ENCODE results near the gene UBE2A. TPM values are rescaled to one million over a fixed set of nuclear protein-coding genes. Genes with fewer than 3 reads are reported as not detected.

UBE2A gene
- total RNA-seq: 10 to 100 TPM; 42.5 to 62.6 TPM

DNA sequence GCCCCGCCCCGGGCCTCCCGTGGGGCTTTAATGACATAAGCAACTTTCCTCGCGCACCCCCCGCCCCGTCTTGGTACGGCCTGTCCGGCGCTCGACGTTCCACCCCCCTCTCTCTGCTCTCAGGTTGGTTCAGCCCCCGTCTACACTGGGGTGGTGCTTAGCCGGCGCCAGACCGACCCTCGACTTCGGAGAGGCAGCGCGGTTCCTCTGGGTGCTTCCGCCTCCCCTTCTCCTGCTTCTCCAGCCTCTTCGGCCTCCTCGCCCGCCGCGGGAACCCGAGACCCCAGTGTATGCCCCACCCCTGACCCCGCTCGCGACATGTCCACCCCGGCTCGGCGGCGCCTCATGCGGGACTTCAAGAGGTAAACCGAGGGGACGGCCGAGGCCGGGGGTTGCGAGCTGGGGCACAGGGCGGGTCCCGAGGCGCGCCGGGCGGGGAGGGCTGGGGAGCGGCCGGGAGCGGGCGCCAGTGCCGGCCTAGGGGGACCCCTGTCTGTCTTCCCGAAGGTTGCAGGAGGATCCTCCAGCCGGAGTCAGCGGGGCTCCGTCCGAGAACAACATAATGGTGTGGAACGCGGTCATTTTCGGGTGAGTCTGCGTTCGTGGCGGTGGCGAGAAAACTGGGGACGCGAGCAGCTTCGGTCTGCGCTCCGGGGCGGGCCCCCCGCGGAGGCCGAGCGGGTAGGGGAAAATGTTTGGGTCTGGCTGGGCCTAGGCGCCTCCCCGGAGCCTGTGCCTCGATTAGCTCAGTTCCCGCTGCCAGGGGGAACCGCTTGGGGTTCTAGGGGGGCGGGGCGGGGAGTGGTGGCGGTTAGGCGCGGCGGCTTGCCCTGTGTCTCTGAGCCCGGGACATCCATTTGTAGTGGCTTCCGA lies at the start of gene UBE2A:
Gene UBE2A, plus strand, starts transcription at position 170 of the 873 bp plus-strand sequence. Its CDS starts 149 bp downstream, at position 319.
- H3K9me3 Mint-ChIP-seq: no peaks in the 10 kb centered on the region
- no peaks in the 10 kb centered on the region for H3K4me1 Mint-ChIP-seq
- H3K36me3 Mint-ChIP-seq (ENCODE audit: low read depth): peaks cover 26% of the 10 kb centered on the region
- H3K27me3 Mint-ChIP-seq: no peaks in the 10 kb centered on the region
- ATAC-seq (replicated peaks): peak; percentile 94
- H3K4me3 Mint-ChIP-seq: peak within 1 kb of the TSS; percentile 85
- peak within 1 kb of the TSS; percentile 88 for H3K27ac Mint-ChIP-seq

DNA sequence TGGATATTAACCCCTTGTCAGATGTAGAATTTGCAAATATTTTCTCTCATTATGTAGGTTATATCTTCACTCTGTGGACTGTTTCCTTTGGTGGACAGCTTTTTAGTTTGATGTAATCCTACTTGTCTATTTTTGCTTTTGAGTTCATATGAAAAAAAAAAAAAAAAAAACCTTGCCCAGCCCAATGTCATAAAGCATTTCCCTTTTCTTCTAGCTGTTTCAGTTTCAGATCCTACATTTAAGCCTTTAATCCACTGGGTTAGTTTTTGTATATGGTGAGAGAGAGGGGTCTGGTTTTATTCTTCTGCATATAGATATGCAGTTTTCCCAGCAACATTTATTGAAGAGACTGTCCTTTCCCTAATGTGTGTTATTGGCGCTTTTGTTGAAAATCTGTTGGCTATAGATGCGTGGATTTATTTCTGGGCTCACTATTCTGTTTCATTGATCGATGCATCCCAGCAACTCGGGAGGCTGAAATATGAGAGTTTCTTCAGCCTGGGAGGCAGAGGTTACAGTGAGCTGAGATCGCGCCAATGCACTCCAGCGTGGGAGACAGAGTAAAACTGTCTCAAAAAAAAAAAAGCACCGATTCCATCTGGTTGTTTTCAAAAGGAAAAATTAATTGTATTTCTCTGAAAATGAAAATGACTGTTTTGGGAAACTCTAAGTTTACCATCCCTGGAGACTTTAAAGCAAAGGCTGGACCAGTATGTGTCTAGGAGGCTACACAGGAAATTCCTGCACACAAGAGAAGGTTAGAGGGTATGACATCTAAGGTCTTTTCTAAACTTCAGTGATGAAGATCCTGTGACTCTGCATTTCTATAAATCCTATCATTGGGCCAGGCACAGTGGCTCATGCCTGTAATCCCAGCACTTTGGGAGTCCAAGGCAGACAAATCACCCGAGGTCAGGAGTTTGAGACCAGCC lies 44.8 kb upstream of the UBE2A start:
- no peaks in the 10 kb centered on the region for H3K4me1 Mint-ChIP-seq
- no peaks in the 10 kb centered on the region for H3K27me3 Mint-ChIP-seq
- no peak overlapping the region for H3K4me3 Mint-ChIP-seq
- no peaks in the 10 kb centered on the region for H3K36me3 Mint-ChIP-seq (ENCODE audit: low read depth)
- no peak for ATAC-seq (replicated peaks)
- no peaks in the 10 kb centered on the region for H3K9me3 Mint-ChIP-seq
- no peak overlapping the region for H3K27ac Mint-ChIP-seq

- no peaks in the 10 kb centered on the region for H3K4me1 Mint-ChIP-seq
- H3K4me3 Mint-ChIP-seq: no peak overlapping the region
- no peaks in the 10 kb centered on the region for H3K9me3 Mint-ChIP-seq
- no peak for ATAC-seq (replicated peaks)
- peaks cover 39% of the 10 kb centered on the region for H3K36me3 Mint-ChIP-seq (ENCODE audit: low read depth)
- no peaks in the 10 kb centered on the region for H3K27me3 Mint-ChIP-seq
- peak overlapping the region; percentile 21 for H3K27ac Mint-ChIP-seq
These were observed 36.9 kb upstream of the UBE2A start for GRCh38 chrX:119537487-119537886.

- no peaks in the 10 kb centered on the region for H3K4me1 Mint-ChIP-seq
- no peaks in the 10 kb centered on the region for H3K27me3 Mint-ChIP-seq
- no peaks in the 10 kb centered on the region for H3K9me3 Mint-ChIP-seq
- no peak for ATAC-seq (replicated peaks)
- no peak overlapping the region for H3K27ac Mint-ChIP-seq
- peaks cover 43% of the 10 kb centered on the region for H3K36me3 Mint-ChIP-seq (ENCODE audit: low read depth)
- no peak overlapping the region for H3K4me3 Mint-ChIP-seq
These were observed 34.5 kb upstream of the UBE2A start for GRCh38 chrX:119539872-119540271.

DNA sequence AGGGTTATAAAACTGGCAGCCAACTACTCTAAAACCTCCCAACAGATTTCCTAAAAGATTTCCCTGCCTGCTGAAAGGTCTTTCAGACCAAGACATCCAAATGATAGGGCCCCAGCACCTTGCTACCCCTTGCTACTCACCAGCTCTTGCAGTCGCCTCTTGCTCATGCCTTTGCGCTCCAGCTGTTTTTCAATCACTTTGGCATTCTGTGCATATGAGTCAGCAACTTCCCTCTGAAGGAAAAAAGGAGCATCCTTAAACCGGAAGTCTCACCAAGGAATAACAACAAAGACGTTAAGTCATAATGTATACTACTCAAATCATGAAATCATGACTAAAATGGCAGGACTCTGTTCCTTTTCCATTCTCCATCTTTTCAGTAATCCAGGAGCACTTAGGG lies 33.2 kb upstream of the UBE2A start:
- Mint-ChIP-seq H3K27me3 (no peaks in the 10 kb centered on the region), H3K27ac (no peak overlapping the region), H3K36me3 (ENCODE audit: low read depth) (peaks cover 43% of the 10 kb centered on the region), H3K9me3 (no peaks in the 10 kb centered on the region), H3K4me1 (no peaks in the 10 kb centered on the region), H3K4me3 (no peak overlapping the region)
- no peak for ATAC-seq (replicated peaks)

DNA sequence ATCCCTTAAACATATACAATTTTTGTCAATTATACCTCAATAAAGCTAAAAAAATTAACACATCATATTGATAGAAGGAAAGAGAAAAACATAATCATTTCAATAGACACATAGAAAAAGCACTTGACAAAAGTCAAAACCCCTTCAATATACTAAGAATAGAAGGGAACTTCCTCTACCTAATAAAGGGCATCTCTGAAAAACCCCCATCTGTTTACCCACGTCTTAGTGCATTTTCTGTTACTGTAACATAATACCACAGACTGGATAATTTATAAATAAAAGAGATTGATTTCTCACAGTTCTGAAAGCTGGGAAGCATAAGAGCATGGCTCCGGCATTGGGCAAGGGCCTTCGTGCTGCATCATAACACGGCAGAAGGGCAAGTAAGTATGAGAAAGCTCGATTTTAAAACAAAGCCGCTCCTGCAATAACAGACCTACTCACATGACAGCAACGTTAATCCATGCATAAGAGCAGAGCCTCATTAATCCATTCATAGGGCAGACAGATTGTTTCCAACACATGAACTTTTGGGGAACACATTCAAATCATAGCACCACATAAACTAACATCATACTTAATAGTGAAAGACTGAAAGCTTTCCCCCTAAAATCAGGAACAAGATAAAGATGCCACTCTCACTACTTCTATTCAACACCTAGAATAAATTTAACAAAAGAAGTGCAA lies 24.9 kb upstream of the UBE2A start:
- H3K36me3 Mint-ChIP-seq (ENCODE audit: low read depth): no peaks in the 10 kb centered on the region
- no peaks in the 10 kb centered on the region for H3K27me3 Mint-ChIP-seq
- peaks cover 4% of the 10 kb centered on the region for H3K4me1 Mint-ChIP-seq
- no peaks in the 10 kb centered on the region for H3K9me3 Mint-ChIP-seq
- no peak for ATAC-seq (replicated peaks)
- H3K4me3 Mint-ChIP-seq: no peak overlapping the region
- no peak overlapping the region for H3K27ac Mint-ChIP-seq

DNA sequence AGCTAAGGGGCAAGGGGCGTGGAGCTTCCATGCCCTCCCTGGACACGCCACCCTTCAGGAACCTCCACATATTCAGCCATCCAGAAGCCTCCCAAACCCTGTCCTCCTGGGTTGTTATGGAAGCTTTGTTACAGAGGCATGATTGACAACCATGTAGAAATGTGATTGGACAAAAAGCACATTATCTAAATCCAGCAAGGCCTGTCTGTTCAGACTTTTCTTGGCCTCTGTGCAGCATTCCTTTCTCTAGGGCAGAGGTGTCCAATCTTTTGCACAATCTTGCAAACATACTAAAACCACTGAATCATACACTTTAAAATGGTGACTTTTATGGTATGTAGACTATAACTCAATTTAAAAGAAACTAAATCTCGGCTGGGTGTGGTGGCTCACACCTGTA lies 21.9 kb upstream of the UBE2A start:
- no peaks in the 10 kb centered on the region for H3K27me3 Mint-ChIP-seq

GRCh38 chrX:119565107-119565663 lies 9.2 kb upstream of the UBE2A start, which contains the start of gene STEEP1:
STEEP1 (minus strand) TSS chrX:119565409; CDS start chrX:119565355, 54 bp downstream.
- Mint-ChIP-seq H3K9me3 (no peaks in the 10 kb centered on the region), H3K4me1 (peaks cover 9% of the 10 kb centered on the region), H3K4me3 (peak within 1 kb of the TSS; percentile 87), H3K36me3 (ENCODE audit: low read depth) (peaks cover 16% of the 10 kb centered on the region), H3K27ac (peak within 1 kb of the TSS; percentile 90), H3K27me3 (no peaks in the 10 kb centered on the region)
- peak; percentile 100 for ATAC-seq (replicated peaks)

More for the DNA sequence above, 21.9 kb upstream of the UBE2A start:
- H3K4me3 Mint-ChIP-seq: no peak overlapping the region
- no peaks in the 10 kb centered on the region for H3K4me1 Mint-ChIP-seq
- H3K9me3 Mint-ChIP-seq: no peaks in the 10 kb centered on the region
- no peak overlapping the region for H3K27ac Mint-ChIP-seq
- peaks cover 19% of the 10 kb centered on the region for H3K36me3 Mint-ChIP-seq (ENCODE audit: low read depth)
- ATAC-seq (replicated peaks): no peak

- Mint-ChIP-seq H3K4me1 (no peaks in the 10 kb centered on the region), H3K36me3 (ENCODE audit: low read depth) (no peaks in the 10 kb centered on the region), H3K27me3 (no peaks in the 10 kb centered on the region), H3K27ac (no peak overlapping the region), H3K4me3 (no peak overlapping the region), H3K9me3 (no peaks in the 10 kb centered on the region)
- no peak for ATAC-seq (replicated peaks)
These were observed 4.0 kb upstream of the UBE2A start for GRCh38 chrX:119570351-119570835.

GRCh38 chrX:119573222-119573621 lies 1.1 kb upstream of the UBE2A start:
- Mint-ChIP-seq H3K4me1 (no peaks in the 10 kb centered on the region), H3K27ac (no peak overlapping the region), H3K36me3 (ENCODE audit: low read depth) (peaks cover 21% of the 10 kb centered on the region), H3K27me3 (no peaks in the 10 kb centered on the region), H3K9me3 (no peaks in the 10 kb centered on the region), H3K4me3 (peak overlapping the region; percentile 85)
- no peak for ATAC-seq (replicated peaks)

GRCh38 chrX:119573840-119574393 lies 446 bp upstream of the UBE2A start:
- peak; percentile 12 for ATAC-seq (replicated peaks)
- Mint-ChIP-seq H3K36me3 (ENCODE audit: low read depth) (peaks cover 26% of the 10 kb centered on the region), H3K4me3 (peak overlapping the region; percentile 85), H3K4me1 (no peaks in the 10 kb centered on the region), H3K9me3 (no peaks in the 10 kb centered on the region), H3K27ac (peak overlapping the region; percentile 88), H3K27me3 (no peaks in the 10 kb centered on the region)

DNA sequence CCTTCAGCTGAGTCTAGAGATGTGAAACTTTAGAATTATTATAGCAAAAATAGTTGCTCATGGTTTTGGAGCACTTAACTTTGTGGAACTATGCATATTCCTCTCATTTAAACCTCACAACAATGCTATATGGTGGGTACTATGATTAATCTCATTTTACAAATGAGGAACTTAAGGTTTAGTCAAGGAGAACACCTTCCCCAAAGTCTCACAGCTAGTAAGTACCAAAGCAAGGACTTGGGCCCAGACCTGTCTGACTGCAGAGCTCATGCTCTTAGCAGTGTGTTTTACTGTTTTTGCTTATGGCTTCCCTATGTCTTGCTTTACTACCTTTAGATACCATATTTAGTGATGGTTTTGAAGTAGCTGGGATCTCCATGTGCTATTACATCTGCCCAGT lies 5.1 kb downstream of the UBE2A start:
- H3K36me3 Mint-ChIP-seq (ENCODE audit: low read depth): peaks cover 41% of the 10 kb centered on the region
- no peaks in the 10 kb centered on the region for H3K4me1 Mint-ChIP-seq
- H3K9me3 Mint-ChIP-seq: no peaks in the 10 kb centered on the region
- H3K4me3 Mint-ChIP-seq: no peak overlapping the region
- ATAC-seq (replicated peaks): no peak
- no peaks in the 10 kb centered on the region for H3K27me3 Mint-ChIP-seq
- no peak overlapping the region for H3K27ac Mint-ChIP-seq

GRCh38 chrX:119583431-119584059 lies 9.2 kb downstream of the UBE2A start:
- peaks cover 27% of the 10 kb centered on the region for H3K36me3 Mint-ChIP-seq (ENCODE audit: low read depth)
- no peaks in the 10 kb centered on the region for H3K4me1 Mint-ChIP-seq
- H3K27ac Mint-ChIP-seq: peak overlapping the region; percentile 50
- H3K27me3 Mint-ChIP-seq: no peaks in the 10 kb centered on the region
- H3K9me3 Mint-ChIP-seq: no peaks in the 10 kb centered on the region
- no peak overlapping the region for H3K4me3 Mint-ChIP-seq
- ATAC-seq (replicated peaks): peak; percentile 71
